NB4 (cell line): ENCODE measurements around the gene ACACA.

Experiments
- MYC ChIP-seq: IDR thresholded peaks from 2 replicates; pipeline ENCODE4 v1.6.1; 2011; ENCODE audit warnings: low read depth, low read length
- POLR2A ChIP-seq: IDR thresholded peaks from 2 replicates; pipeline ENCODE4 v1.6.1; 2011; ENCODE audit warnings: mild to moderate bottlenecking; ENCODE audit not compliant: insufficient read length; ENCODE audit errors: extremely low read depth
- TF ChIP-seq, protein P1 (sequence below): IDR thresholded peaks from one replicate; pipeline ENCODE4 v1.5.1; 2012; ENCODE audit warnings: low read depth, low read length

GRCh38 chr17:37146086-37147064, 260.3 kb downstream of the ACACA start:
- TF ChIP-seq POLR2A = no peak
- TF ChIP-seq, protein P1, sequence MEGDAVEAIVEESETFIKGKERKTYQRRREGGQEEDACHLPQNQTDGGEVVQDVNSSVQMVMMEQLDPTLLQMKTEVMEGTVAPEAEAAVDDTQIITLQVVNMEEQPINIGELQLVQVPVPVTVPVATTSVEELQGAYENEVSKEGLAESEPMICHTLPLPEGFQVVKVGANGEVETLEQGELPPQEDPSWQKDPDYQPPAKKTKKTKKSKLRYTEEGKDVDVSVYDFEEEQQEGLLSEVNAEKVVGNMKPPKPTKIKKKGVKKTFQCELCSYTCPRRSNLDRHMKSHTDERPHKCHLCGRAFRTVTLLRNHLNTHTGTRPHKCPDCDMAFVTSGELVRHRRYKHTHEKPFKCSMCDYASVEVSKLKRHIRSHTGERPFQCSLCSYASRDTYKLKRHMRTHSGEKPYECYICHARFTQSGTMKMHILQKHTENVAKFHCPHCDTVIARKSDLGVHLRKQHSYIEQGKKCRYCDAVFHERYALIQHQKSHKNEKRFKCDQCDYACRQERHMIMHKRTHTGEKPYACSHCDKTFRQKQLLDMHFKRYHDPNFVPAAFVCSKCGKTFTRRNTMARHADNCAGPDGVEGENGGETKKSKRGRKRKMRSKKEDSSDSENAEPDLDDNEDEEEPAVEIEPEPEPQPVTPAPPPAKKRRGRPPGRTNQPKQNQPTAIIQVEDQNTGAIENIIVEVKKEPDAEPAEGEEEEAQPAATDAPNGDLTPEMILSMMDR = no peak
- TF ChIP-seq MYC = no peak
